Body of pancreas (tissue), 4 donors: ENCODE results near the gene ZNF638. TPM values are rescaled to one million over a fixed set of nuclear protein-coding genes. Genes with fewer than 3 reads are reported as not detected.
A peak's percentile ranks its signal among the peaks of the same experiment; 100 is the strongest.

Source experiments
- ATAC-seq: fragments of 150-250 bp; one replicate; pipeline ENCODE4 v1.9.1; 2016
- DNase-seq, 4 donors: peaks; one replicate each; pipeline ENCODE4 v3.0.0-alpha.2; 2019
- H3K27ac ChIP-seq, 4 donors: fragments of 200-600 bp; sonication (generic); 1 replicate in 3 of 4; 2 replicates in 1 of 4; pipeline versions ENCODE4 v1.5.1 to v1.6.1; 2016 to 2019; ENCODE audit warnings: mild to moderate bottlenecking in 1 of 4, mixed read lengths in 1 of 4, moderate library complexity in 1 of 4
- H3K27me3 ChIP-seq, 2 donors: fragments of 200-600 bp; sonication (generic); one replicate each; pipeline ENCODE4 v1.6.0; 2016; ENCODE audit warnings: mild to moderate bottlenecking in 1 of 2
- H3K36me3 ChIP-seq, 2 donors: fragments of 200-600 bp; sonication (generic); replicated peaks in 1 of 2; 2 replicates each; pipeline ENCODE4 v1.5.1; 2016; ENCODE audit warnings: low read depth in 2 of 2; ENCODE audit not compliant: insufficient read depth in 1 of 2
- H3K4me1 ChIP-seq: fragments of 200-600 bp; sonication (generic); one replicate; pipeline ENCODE4 v1.6.0; 2016
- H3K4me3 ChIP-seq, 2 donors: fragments of 200-600 bp; sonication (generic); 1 replicate in 1 of 2; 2 replicates in 1 of 2; pipeline ENCODE4 v1.5.1; 2016 to 2019
- H3K9me3 ChIP-seq, 3 donors: fragments of 200-600 bp; sonication (generic); 1 replicate in 2 of 3; 2 replicates in 1 of 3; pipeline ENCODE4 v1.5.1; 2016
- POLR2A ChIP-seq, 3 donors: fragments of 450-650 bp; IDR thresholded peaks; one replicate each; pipeline ENCODE4 v1.6.1; 2016; ENCODE audit warnings: antibody characterized with exemption in 3 of 3, mild to moderate bottlenecking in 2 of 3
- WGBS, 2 donors: methylation state at CpG; one replicate each; pipeline ENCODE4 v1.1.5; 2017; 5-methylcytosine and 5-hydroxymethylcytosine counted together
- intact Hi-C: fragments of 100-400 bp; cut with DNase I; formaldehyde crosslinking; loops from one replicate; pipeline ENCODE4 v1.15.1; 2023
- total RNA-seq, 2 donors: library from RNA; depleted of rRNA; stranded (reverse); fragments of >200 nt; gene quantifications; one replicate each; pipeline ENCODE4 v1.1.0, GENCODE V29; 2016
- TF ChIP-seq, protein P1 (sequence below), 7 experiments: fragments of 450-650 bp in 4 of 7; fragments of 200-600 bp in 3 of 7; sonication (generic) in 3 of 7; IDR thresholded peaks; one replicate each; pipeline ENCODE4 v1.5.1; 2016 to 2019; ENCODE audit warnings: antibody characterized with exemption in 7 of 7

The ZNF638 gene
- total RNA-seq, 2 donors from 2014 or later = 108 to 146 TPM

DNA sequence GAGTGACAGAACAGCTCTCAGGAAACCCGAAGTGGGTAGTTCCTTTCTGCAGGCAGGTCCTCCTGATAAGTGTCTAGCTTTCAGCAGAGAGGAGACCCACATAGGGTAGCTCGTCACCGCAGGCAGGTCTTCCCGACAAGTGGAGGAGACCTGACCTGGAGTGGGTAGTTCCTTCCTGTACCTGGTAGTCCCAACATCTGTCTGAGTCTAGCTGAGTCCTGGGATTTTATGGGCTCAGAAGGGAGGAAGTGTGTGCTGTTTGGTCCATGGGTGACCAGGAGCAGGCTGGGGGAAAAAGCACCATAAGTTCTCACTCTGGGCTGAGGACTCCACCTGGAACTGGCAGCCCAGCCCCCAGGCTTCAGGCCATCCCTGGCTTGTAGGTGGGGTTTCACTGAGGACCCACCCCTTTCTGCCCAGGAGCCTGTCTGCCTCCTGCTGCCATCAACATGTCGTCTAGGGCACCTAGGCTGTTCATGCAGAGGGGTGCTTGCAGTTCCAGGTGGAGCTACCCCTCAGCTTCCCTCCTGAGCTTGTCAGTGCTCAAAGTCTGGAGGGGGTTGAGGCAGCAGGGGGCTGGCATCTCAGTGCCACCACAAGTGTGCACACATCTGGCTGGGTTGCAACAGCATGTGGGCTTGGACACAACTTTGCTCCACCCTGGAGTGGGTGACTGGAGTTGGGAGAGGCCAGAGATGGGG is 131.2 kb downstream of the ZNF638 start:
- WGBS, 2 donors = 79 to 87% methylated on average over 4 to 5 of the region's 5 CpGs
- Histone ChIP-seq H3K4me3 (no peak overlapping the region), H3K4me1 (peaks cover 10% of the 10 kb centered on the region), H3K9me3 (no peaks in the 10 kb centered on the region), H3K36me3 (no peaks in the 10 kb centered on the region), H3K27me3 (no peaks in the 10 kb centered on the region), H3K27ac (no peak overlapping the region)
- intact Hi-C loops = no loop called here
- ATAC-seq (no peak), DNase-seq (no peak)
- TF ChIP-seq POLR2A (IDR thresholded peaks at IDR 0.05) = no peak
- TF ChIP-seq, protein P1, sequence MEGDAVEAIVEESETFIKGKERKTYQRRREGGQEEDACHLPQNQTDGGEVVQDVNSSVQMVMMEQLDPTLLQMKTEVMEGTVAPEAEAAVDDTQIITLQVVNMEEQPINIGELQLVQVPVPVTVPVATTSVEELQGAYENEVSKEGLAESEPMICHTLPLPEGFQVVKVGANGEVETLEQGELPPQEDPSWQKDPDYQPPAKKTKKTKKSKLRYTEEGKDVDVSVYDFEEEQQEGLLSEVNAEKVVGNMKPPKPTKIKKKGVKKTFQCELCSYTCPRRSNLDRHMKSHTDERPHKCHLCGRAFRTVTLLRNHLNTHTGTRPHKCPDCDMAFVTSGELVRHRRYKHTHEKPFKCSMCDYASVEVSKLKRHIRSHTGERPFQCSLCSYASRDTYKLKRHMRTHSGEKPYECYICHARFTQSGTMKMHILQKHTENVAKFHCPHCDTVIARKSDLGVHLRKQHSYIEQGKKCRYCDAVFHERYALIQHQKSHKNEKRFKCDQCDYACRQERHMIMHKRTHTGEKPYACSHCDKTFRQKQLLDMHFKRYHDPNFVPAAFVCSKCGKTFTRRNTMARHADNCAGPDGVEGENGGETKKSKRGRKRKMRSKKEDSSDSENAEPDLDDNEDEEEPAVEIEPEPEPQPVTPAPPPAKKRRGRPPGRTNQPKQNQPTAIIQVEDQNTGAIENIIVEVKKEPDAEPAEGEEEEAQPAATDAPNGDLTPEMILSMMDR (IDR thresholded peaks at IDR 0.05) = no peak

DNA sequence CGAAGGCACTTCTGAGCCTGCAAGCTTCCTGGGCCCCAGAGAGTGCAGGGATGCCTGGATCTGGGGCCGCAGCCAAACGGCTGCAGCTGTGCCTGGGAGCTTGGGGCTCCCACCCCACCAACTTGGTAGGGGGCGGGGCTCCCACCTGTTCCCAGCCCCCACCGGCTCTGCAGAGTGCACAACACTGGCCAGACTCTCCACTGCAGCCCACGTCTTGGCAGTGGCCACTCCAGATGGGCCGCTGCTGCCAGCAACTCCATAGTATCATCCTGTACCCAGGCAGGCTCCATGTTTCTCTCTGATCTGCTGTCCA is 131.7 kb downstream of the ZNF638 start:
- Histone ChIP-seq H3K4me3 (no peak overlapping the region), H3K9me3 (no peaks in the 10 kb centered on the region), H3K27ac (no peak overlapping the region), H3K36me3 (no peaks in the 10 kb centered on the region), H3K27me3 (no peaks in the 10 kb centered on the region), H3K4me1 (peaks cover 10% of the 10 kb centered on the region)
- no peak for TF ChIP-seq POLR2A (IDR thresholded peaks at IDR 0.05)
- TF ChIP-seq, protein P1 (IDR thresholded peaks at IDR 0.05) = no peak
- ATAC-seq (no peak), DNase-seq (no peak)
- intact Hi-C loops = no loop called here
- WGBS, 2 donors = 76 to 78% methylated on average over 4 to 7 of the region's 7 CpGs

DNA sequence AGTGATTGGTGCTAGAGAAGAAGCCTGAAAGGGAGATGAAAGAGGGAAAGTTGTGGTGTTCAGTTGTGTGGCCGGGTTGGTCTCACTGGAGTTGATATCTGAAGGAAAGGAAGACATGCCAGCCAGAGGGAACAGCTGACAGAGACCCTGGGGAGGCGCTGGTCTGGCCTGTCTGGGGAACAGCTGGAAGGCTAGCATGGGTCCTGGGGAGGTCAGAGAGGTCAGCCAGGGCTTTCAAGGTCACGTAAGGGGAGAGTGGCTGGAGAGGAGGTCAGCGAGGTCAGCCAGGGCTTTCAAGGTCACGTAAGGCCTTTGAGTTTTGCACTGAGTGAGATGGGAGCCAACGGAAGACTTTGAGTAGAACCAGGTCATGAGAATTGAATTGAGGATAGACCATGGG is 132.8 kb downstream of the ZNF638 start:
- DNase-seq = no peak
- Histone ChIP-seq H3K4me1 (peaks cover 10% of the 10 kb centered on the region), H3K9me3 (no peaks in the 10 kb centered on the region), H3K36me3 (no peaks in the 10 kb centered on the region), H3K27ac (no peak overlapping the region), H3K4me3 (no peak overlapping the region), H3K27me3 (no peaks in the 10 kb centered on the region)
- 72 to 75% methylated on average over 6 of the region's 6 CpGs for WGBS, 2 donors
- TF ChIP-seq, protein P1 (IDR thresholded peaks at IDR 0.05) = no peak
- no peak for TF ChIP-seq POLR2A (IDR thresholded peaks at IDR 0.05)
- ATAC-seq = no peak
- intact Hi-C loops = no loop called here

DNA sequence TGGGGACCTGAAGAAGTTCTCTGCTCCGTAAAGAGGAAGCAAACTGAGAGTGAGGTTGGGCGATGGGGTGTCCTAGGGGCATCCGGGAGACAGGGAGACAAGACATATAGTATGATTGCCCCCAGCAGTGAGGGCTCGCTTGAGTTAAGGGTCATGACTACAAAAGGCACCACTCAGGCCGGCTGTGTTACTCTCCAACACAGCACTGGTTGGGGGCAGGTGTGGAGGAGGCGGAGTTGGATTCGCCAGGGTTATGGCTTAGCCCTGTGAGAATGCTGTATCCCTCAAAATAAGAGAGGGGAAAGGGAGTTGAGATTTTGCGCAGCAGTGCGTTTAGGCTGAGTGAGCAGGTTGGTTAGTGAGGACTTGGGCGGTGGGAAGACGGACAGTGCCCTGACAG is 133.8 kb downstream of the ZNF638 start:
- ATAC-seq (no peak), DNase-seq (no peak)
- no peak overlapping the region for H3K27ac ChIP-seq
- no peaks in the 10 kb centered on the region for H3K36me3 ChIP-seq
- intact Hi-C loops = no loop called here
- H3K4me1 ChIP-seq = peaks cover 10% of the 10 kb centered on the region
- no peak overlapping the region for H3K4me3 ChIP-seq
- H3K9me3 ChIP-seq = no peaks in the 10 kb centered on the region
- H3K27me3 ChIP-seq = no peaks in the 10 kb centered on the region
- WGBS, 2 donors = 34 to 45% methylated on average over 11 of the region's 11 CpGs
- no peak for TF ChIP-seq POLR2A (IDR thresholded peaks at IDR 0.05)
- TF ChIP-seq, protein P1 (IDR thresholded peaks at IDR 0.05) = no peak

DNA sequence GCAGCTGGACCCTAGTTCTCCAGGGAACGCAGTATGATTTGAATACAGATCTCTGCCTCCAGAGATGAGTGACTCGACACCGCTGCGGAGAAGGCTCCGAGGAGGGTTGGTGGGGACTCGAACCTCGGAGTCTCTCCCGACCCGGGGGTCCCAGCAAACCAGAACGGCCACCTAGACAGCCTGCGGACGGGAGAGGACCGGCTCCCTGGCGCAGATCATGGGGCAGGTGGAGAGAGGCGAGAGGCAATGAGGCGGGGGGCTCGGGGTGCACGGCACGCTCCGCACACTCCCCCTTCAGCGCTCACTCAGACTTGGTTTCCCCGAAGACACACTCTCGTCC is 134.3 kb downstream of the ZNF638 start:
- WGBS, 2 donors = 0 to 4% methylated on average over 6 to 20 of the region's 23 CpGs

More for the DNA sequence above, 134.3 kb downstream of the ZNF638 start:
- no peaks in the 10 kb centered on the region for H3K9me3 ChIP-seq
- no peak for DNase-seq
- H3K4me3 ChIP-seq = no peak overlapping the region
- TF ChIP-seq, protein P1 (IDR thresholded peaks at IDR 0.05) = no peak
- no peak for TF ChIP-seq POLR2A (IDR thresholded peaks at IDR 0.05)
- H3K27ac ChIP-seq = peak overlapping the region in 1 of 4 donors; percentile 10
- no peak for ATAC-seq
- H3K27me3 ChIP-seq = no peaks in the 10 kb centered on the region
- no peaks in the 10 kb centered on the region for H3K36me3 ChIP-seq
- intact Hi-C loops = no loop called here
- H3K4me1 ChIP-seq = peaks cover 10% of the 10 kb centered on the region
